Hepatocyte (in vitro differentiated cells): Measurements from ENCODE around the gene CCDC196. TPM values are rescaled to one million over a fixed set of nuclear protein-coding genes. Genes with fewer than 3 reads are reported as not detected.

Experiments used
- DNase-seq: peaks from one replicate; pipeline ENCODE4 v3.0.0-alpha.2; 2016; ENCODE audit warnings: low spot score
- H2AFZ ChIP-seq: fragments of 200-600 bp; sonication (generic); 2 replicates; pipeline ENCODE4 v1.6.0; 2016; ENCODE audit warnings: antibody characterized with exemption, mild to moderate bottlenecking
- H3K27ac ChIP-seq: fragments of 200-600 bp; sonication (generic); 2 replicates; pipeline ENCODE4 v1.5.1; 2016; ENCODE audit warnings: mild to moderate bottlenecking
- H3K27me3 ChIP-seq: fragments of 200-600 bp; sonication (generic); 2 replicates; pipeline ENCODE4 v1.6.1; 2016
- H3K36me3 ChIP-seq: fragments of 200-600 bp; sonication (generic); replicated peaks from 2 replicates; pipeline ENCODE4 v1.5.1; 2016; ENCODE audit warnings: low read depth; ENCODE audit not compliant: insufficient read depth
- H3K4me1 ChIP-seq: fragments of 200-600 bp; sonication (generic); 2 replicates; pipeline ENCODE4 v1.5.1; 2016; ENCODE audit warnings: mild to moderate bottlenecking, moderate library complexity; ENCODE audit not compliant: insufficient read depth
- H3K4me2 ChIP-seq: fragments of 200-600 bp; sonication (generic); 2 replicates; pipeline ENCODE4 v1.6.0; 2016
- H3K4me3 ChIP-seq: fragments of 200-600 bp; sonication (generic); 2 replicates; pipeline ENCODE4 v1.5.1; 2016; ENCODE audit warnings: mild to moderate bottlenecking
- H3K79me2 ChIP-seq: fragments of 200-600 bp; sonication (generic); 2 replicates; pipeline ENCODE4 v1.6.0; 2017; ENCODE audit warnings: mild to moderate bottlenecking
- H3K9me2 ChIP-seq: fragments of 200-600 bp; sonication (generic); replicated peaks from 2 replicates; pipeline ENCODE4 v1.6.0; 2017; ENCODE audit warnings: mild to moderate bottlenecking; ENCODE audit not compliant: insufficient read depth
- H3K9me3 ChIP-seq: fragments of 200-600 bp; sonication (generic); 2 replicates; pipeline ENCODE4 v1.5.1; 2016; ENCODE audit warnings: low read depth, mild to moderate bottlenecking
- H4K20me1 ChIP-seq: fragments of 200-600 bp; sonication (generic); 2 replicates; pipeline ENCODE4 v1.6.0; 2016; ENCODE audit warnings: mild to moderate bottlenecking; ENCODE audit not compliant: insufficient read depth, poor library complexity, severe bottlenecking
- CTCF ChIP-seq: fragments of 200-600 bp; sonication (generic); IDR thresholded peaks from 2 replicates; pipeline ENCODE4 v1.5.1; 2016; ENCODE audit warnings: antibody characterized with exemption, mild to moderate bottlenecking; ENCODE audit not compliant: poor library complexity
- EZH2 ChIP-seq: fragments of 200-600 bp; sonication (generic); IDR thresholded peaks from 2 replicates; pipeline ENCODE4 v1.6.1; 2016; ENCODE audit warnings: antibody characterized with exemption, mild to moderate bottlenecking, borderline replicate concordance
- EZH2phosphoT487 ChIP-seq: fragments of 200-600 bp; sonication (generic); IDR thresholded peaks from one replicate; pipeline ENCODE4 v1.6.1; 2018; ENCODE audit warnings: antibody characterized with exemption, mild to moderate bottlenecking, low read depth, moderate library complexity; ENCODE audit not compliant: unreplicated experiment, severe bottlenecking
- WGBS: methylation state at CpG from one replicate; pipeline ENCODE4 v1.1.6; 2016; ENCODE audit warnings: low lambda C conversion rate; ENCODE audit errors: missing lambda C conversion rate; 5-methylcytosine and 5-hydroxymethylcytosine counted together
- polyA plus RNA-seq: library from polyadenylated mRNA; unstranded; fragments of >200 nt; fragmentation: Nextera tagmentation; extraction: Ambion mirVana; gene quantifications from 2 replicates; pipeline ENCODE4 v1.2.1, GENCODE V29; 2016
- total RNA-seq: library from RNA; depleted of rRNA; stranded (reverse); fragments of >200 nt; gene quantifications from 2 replicates; pipeline ENCODE4 v1.2.3, GENCODE V29; 2014

CCDC196 gene
- total RNA-seq, result not detected in 2 replicates
- not detected in 2 replicates for polyA plus RNA-seq

DNA sequence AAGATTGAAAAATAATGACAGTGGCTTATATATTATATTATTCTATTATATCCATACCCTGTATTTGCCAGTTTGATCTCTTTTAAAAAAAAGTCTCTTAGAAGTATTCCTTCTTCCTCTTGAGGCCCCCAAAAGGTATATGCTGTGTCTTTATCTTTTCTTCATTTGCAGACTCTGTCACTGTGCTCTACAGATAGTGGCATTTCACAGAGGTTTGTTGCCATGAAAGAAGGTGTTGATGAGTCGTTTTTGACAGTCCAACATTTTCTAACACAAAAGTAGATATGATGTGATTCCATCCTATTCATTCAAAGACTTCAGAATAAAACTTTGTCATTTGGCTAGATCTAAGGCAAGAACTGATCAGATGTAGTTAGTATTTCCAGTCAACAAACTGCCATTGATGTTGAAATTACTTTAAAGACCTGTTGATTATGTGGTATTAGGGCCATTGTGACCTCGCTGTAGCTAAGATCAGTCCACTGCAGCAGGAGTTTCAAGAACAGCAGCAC is at the start of gene CCDC196:
Gene CCDC196 (plus strand): TSS at position 462 of the 512 bp plus-strand sequence. CDS start 132 bp downstream, outside the sequence.
- no peak within 1 kb of the TSS for H3K4me3 ChIP-seq
- H3K27ac ChIP-seq, result no peak within 1 kb of the TSS
- no peaks in the 10 kb centered on the region for H4K20me1 ChIP-seq
- H3K4me2 ChIP-seq, result no peak within 1 kb of the TSS
- no peak within 1 kb of the TSS for H2AFZ ChIP-seq
- no peaks in the 10 kb centered on the region for H3K9me3 ChIP-seq
- H3K27me3 ChIP-seq, result no peaks in the 10 kb centered on the region
- H3K9me2 ChIP-seq, result no peaks in the 10 kb centered on the region
- TF ChIP-seq EZH2, result no peak
- no peak for TF ChIP-seq EZH2phosphoT487
- no peak for TF ChIP-seq CTCF
- no peaks in the 10 kb centered on the region for H3K79me2 ChIP-seq
- no peaks in the 10 kb centered on the region for H3K4me1 ChIP-seq
- 81% methylated on average over 2 of the region's 2 CpGs for WGBS
- no peaks in the 10 kb centered on the region for H3K36me3 ChIP-seq
- DNase-seq, result no peak

DNA sequence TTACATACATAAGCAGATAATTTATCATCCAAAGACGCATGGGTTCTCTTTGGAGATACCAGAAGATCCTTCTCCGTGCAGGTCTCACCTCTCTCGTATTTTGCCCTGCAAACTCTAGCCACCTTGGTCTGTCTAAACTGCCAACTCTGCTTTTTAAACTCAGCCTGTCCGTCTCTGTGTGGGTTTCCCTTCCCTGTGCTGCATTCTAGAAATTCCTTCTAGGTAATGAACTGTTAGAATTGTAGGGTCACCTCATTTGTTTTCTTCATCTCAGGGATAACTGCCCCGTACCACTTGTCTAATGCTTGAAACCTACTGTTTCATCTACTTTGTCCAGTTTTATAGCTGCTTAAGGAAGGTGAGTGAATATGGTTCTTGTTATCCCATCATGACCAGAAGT is 45.4 kb upstream of the CCDC196 start:
- H3K36me3 ChIP-seq, result no peaks in the 10 kb centered on the region
- no peak overlapping the region for H3K27ac ChIP-seq
- H3K9me3 ChIP-seq, result peaks cover 14% of the 10 kb centered on the region
- H3K4me1 ChIP-seq, result no peaks in the 10 kb centered on the region
- H3K27me3 ChIP-seq, result no peaks in the 10 kb centered on the region
- DNase-seq, result no peak
- no peak overlapping the region for H3K4me3 ChIP-seq
- H2AFZ ChIP-seq, result no peak overlapping the region
- no peaks in the 10 kb centered on the region for H4K20me1 ChIP-seq
- TF ChIP-seq CTCF (no peak), EZH2 (no peak), EZH2phosphoT487 (no peak)
- H3K79me2 ChIP-seq, result no peaks in the 10 kb centered on the region
- WGBS, result 75% methylated on average over 5 of the region's 5 CpGs
- H3K4me2 ChIP-seq, result no peak overlapping the region
- no peaks in the 10 kb centered on the region for H3K9me2 ChIP-seq

- TF ChIP-seq CTCF, result no peak
- TF ChIP-seq EZH2, result no peak
- TF ChIP-seq EZH2phosphoT487, result no peak
- H3K9me3 ChIP-seq, result peaks cover 13% of the 10 kb centered on the region
- H3K27me3 ChIP-seq, result no peaks in the 10 kb centered on the region
- no peaks in the 10 kb centered on the region for H3K9me2 ChIP-seq
- no peak overlapping the region for H3K27ac ChIP-seq
- no peak overlapping the region for H2AFZ ChIP-seq
- H3K36me3 ChIP-seq, result no peaks in the 10 kb centered on the region
- DNase-seq, result no peak
- H3K4me2 ChIP-seq, result no peak overlapping the region
- no peaks in the 10 kb centered on the region for H3K79me2 ChIP-seq
- H4K20me1 ChIP-seq, result no peaks in the 10 kb centered on the region
- H3K4me1 ChIP-seq, result no peaks in the 10 kb centered on the region
- no peak overlapping the region for H3K4me3 ChIP-seq
- WGBS, result 77% methylated on average over 4 of the region's 4 CpGs
Observed at GRCh38 chr14:66442953-66443571, 43.1 kb upstream of the CCDC196 start.
